OCI-LY1 (cell line): Measurements from ENCODE around the gene SNTG2.

Source experiments
- CTCF ChIP-seq: fragments of 200-600 bp; sonication (generic), shearing (Covaris generic); IDR thresholded peaks from 2 replicates; pipeline ENCODE4 v1.5.1; 2017; ENCODE audit warnings: mild to moderate bottlenecking, antibody characterized with exemption, low read length, moderate library complexity, mixed read lengths
- EZH2 ChIP-seq: fragments of 200-600 bp; sonication (generic), shearing (Covaris generic); IDR thresholded peaks from 2 replicates; pipeline ENCODE4 v1.8.0; 2017; ENCODE audit warnings: borderline replicate concordance, mixed run types, mild to moderate bottlenecking, antibody characterized with exemption, low read length, moderate library complexity, mixed read lengths

- TF ChIP-seq CTCF (no peak), EZH2 (no peak)
Measured at GRCh38 chr2:1294900-1295299, 344.3 kb downstream of the SNTG2 start.
